K562 (cell line): ENCODE measurements around the gene NOP14. TPM values are rescaled to one million over a fixed set of nuclear protein-coding genes. Genes with fewer than 3 reads are reported as not detected.

Experiments used
- ATF7 ChIP-seq: fragments of 450-650 bp; IDR thresholded peaks from 2 replicates; pipeline ENCODE4 v1.7.1; 2014; ENCODE audit warnings: mild to moderate bottlenecking, moderate library complexity
- CBX1 ChIP-seq: sonication (generic); IDR thresholded peaks from 2 replicates; pipeline ENCODE4 v1.6.1; 2016; ENCODE audit warnings: antibody characterized with exemption, low read depth, mild to moderate bottlenecking
- EWSR1 ChIP-seq: fragments of 450-650 bp; IDR thresholded peaks from 2 replicates; pipeline ENCODE4 v1.6.1; 2018; ENCODE audit warnings: borderline replicate concordance, mild to moderate bottlenecking, low read depth, moderate library complexity; ENCODE audit not compliant: partially characterized antibody
- FOXP1 ChIP-seq: sonication (generic); formaldehyde crosslinking; IDR thresholded peaks from 2 replicates; pipeline ENCODE4 v1.8.0; 2022; ENCODE audit warnings: mild to moderate bottlenecking, missing genetic modification reagents
- FUS ChIP-seq: fragments of 200-400 bp; formaldehyde crosslinking; optimal IDR thresholded peaks from 2 replicates; pipeline ENCODE3; 2017; ENCODE audit warnings: low read depth, low read length
- HEY1 ChIP-seq: fragments of 250-450 bp; sonication (Bioruptor Pico); IDR thresholded peaks from 2 replicates; pipeline ENCODE4 v1.5.0; 2020; ENCODE audit warnings: mild to moderate bottlenecking, moderate library complexity, borderline replicate concordance
- IFI16 ChIP-seq: fragments of 250-450 bp; sonication (Bioruptor Pico); IDR thresholded peaks from 2 replicates; pipeline ENCODE4 v2.1.2; 2022; ENCODE audit warnings: mild to moderate bottlenecking, inconsistent platforms
- LEF1 ChIP-seq: fragments of 450-650 bp; IDR thresholded peaks from 2 replicates; pipeline ENCODE4 v1.6.1; 2016; ENCODE audit warnings: mild to moderate bottlenecking
- NR0B1 ChIP-seq: fragments of 450-650 bp; IDR thresholded peaks from one replicate; pipeline ENCODE4 v1.6.1; 2018; ENCODE audit warnings: mild to moderate bottlenecking, moderate library complexity; ENCODE audit not compliant: partially characterized antibody
- RREB1 ChIP-seq: fragments of 250-450 bp; sonication (Bioruptor Pico); IDR thresholded peaks from 2 replicates; pipeline ENCODE4 v1.4.0; 2020
- SAP30 ChIP-seq: fragments of 200-600 bp; sonication (generic); IDR thresholded peaks from 2 replicates; pipeline ENCODE4 v1.6.1; 2012; ENCODE audit warnings: borderline replicate concordance, low read depth, mild to moderate bottlenecking, moderate library complexity, low read length, control low read depth, inconsistent platforms; ENCODE audit not compliant: insufficient read depth, poor library complexity, severe bottlenecking
- SMAD1 ChIP-seq: fragments of 150-350 bp; IDR thresholded peaks from 2 replicates; pipeline ENCODE4 v1.6.1; 2014; ENCODE audit warnings: low read length, low read depth; ENCODE audit not compliant: partially characterized antibody
- SNRNP70 ChIP-seq: fragments of 200-400 bp; formaldehyde crosslinking; optimal IDR thresholded peaks from 2 replicates; pipeline ENCODE3; 2017; ENCODE audit warnings: low read depth, low read length
- TARDBP ChIP-seq: fragments of 450-650 bp; IDR thresholded peaks from 2 replicates; pipeline ENCODE4 v1.6.1; 2016
- YY1 ChIP-seq, 3 experiments: IDR thresholded peaks; 2 replicates each; pipeline ENCODE4 v1.6.1; 2011; ENCODE audit warnings: low read length in 2 of 3, mild to moderate bottlenecking in 2 of 3, moderate library complexity in 2 of 3, borderline replicate concordance in 1 of 3, control low read depth in 1 of 3, low read depth in 1 of 3; ENCODE audit not compliant: insufficient read depth in 3 of 3, insufficient replicate concordance in 2 of 3, control insufficient read depth in 1 of 3, insufficient read length in 1 of 3; ENCODE audit errors: extremely low read depth in 1 of 3
- ZFP36 ChIP-seq: fragments of 150-350 bp; IDR thresholded peaks from 2 replicates; pipeline ENCODE4 v1.6.1; 2018; ENCODE audit warnings: low read length, low read depth; ENCODE audit not compliant: partially characterized antibody
- ZKSCAN3 ChIP-seq: fragments of 250-450 bp; sonication (Bioruptor Pico); IDR thresholded peaks from 2 replicates; pipeline ENCODE4 v1.4.0; 2020
- polyA plus RNA-seq, 8 experiments: library from polyadenylated mRNA; depleted of rRNA in 4 of 8; stranded (reverse) in 5 of 8; unstranded in 3 of 8; fragments of >200 nt; fragmentation: Nextera tagmentation in 2 of 8; fragmentation: Illumina TruSeq in 1 of 8; extraction: Ambion mirVana in 2 of 8; extraction: Trizol in 1 of 8; gene quantifications; 2 replicates each; pipeline versions ENCODE4 v1.2.1 to v1.2.3, GENCODE V29; 2011 to 2014; ENCODE audit warnings: inconsistent platforms in 1 of 8, missing spikeins in 1 of 8
- total RNA-seq, 7 experiments: library from RNA; depleted of rRNA in 6 of 7; stranded (reverse); fragments of >200 nt in 6 of 7; fragmentation: Illumina TruSeq in 2 of 7; extraction: Trizol in 2 of 7; gene quantifications; 2 replicates each; pipeline versions ENCODE4 v1.2.1 to v1.2.3, GENCODE V29; 2011 to 2021; ENCODE audit warnings: low replicate concordance in 1 of 7
- TF ChIP-seq, protein P1 (sequence below): fragments of 450-650 bp; formaldehyde crosslinking; IDR thresholded peaks from 2 replicates; pipeline ENCODE4 v1.4.0; 2020; ENCODE audit warnings: mild to moderate bottlenecking, moderate library complexity

The NOP14 gene
- total and polyA plus RNA-seq, 9 of the 15 experiments (the other 6 are each of a cell fraction or from before 2014, with no cell fraction given) = 12.7 to 76.0 (median 50.9) TPM

- TF ChIP-seq YY1 (IDR thresholded peaks at IDR 0.05; ENCODE audit: borderline replicate concordance in 1 of 3, control insufficient read depth in 1 of 3, extremely low read depth in 1 of 3, insufficient read depth in 3 of 3, insufficient read length in 1 of 3, insufficient replicate concordance in 2 of 3, low read depth in 1 of 3, low read length in 2 of 3) = peak in 2 of 3 experiments; percentile 8 to 67
- TF ChIP-seq RREB1 (CRISPR knock-in tag) = 0 out of 2 replicates have a peak, but pooled peaks have one; percentile 28
- TF ChIP-seq TARDBP = peak; percentile 30; the same call in 1 of the 2 replicates
- TF ChIP-seq, protein P1, sequence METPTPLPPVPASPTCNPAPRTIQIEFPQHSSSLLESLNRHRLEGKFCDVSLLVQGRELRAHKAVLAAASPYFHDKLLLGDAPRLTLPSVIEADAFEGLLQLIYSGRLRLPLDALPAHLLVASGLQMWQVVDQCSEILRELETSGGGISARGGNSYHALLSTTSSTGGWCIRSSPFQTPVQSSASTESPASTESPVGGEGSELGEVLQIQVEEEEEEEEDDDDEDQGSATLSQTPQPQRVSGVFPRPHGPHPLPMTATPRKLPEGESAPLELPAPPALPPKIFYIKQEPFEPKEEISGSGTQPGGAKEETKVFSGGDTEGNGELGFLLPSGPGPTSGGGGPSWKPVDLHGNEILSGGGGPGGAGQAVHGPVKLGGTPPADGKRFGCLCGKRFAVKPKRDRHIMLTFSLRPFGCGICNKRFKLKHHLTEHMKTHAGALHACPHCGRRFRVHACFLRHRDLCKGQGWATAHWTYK (CRISPR knock-in tag) = peak; percentile 61; the same call in 1 of the 2 replicates
- TF ChIP-seq NR0B1 = no peak
- TF ChIP-seq HEY1 (CRISPR knock-in tag) = no peak
- peak; percentile 54 for TF ChIP-seq CBX1
- TF ChIP-seq LEF1 = no peak
- no peak for TF ChIP-seq IFI16 (CRISPR knock-in tag)
- peak; percentile 86 for TF ChIP-seq SAP30
- TF ChIP-seq SMAD1 = peak; percentile 40
- TF ChIP-seq EWSR1 = no peak
- TF ChIP-seq FUS = peak; percentile 57
- no peak for TF ChIP-seq SNRNP70
- TF ChIP-seq ATF7 = peak; percentile 79
- no peak for TF ChIP-seq ZKSCAN3 (CRISPR knock-in tag)
- TF ChIP-seq ZFP36 = no peak
- no peak for TF ChIP-seq FOXP1 (CRISPR knock-in tag)
Measured at GRCh38 chr4:2934813-2935761, 28.1 kb downstream of the NOP14 start (continued).
